Measurements from ENCODE around the gene UGT3A2. TPM values are rescaled to one million over a fixed set of nuclear protein-coding genes. Genes with fewer than 3 reads are reported as not detected.

The UGT3A2 gene
- total RNA-seq, 1 experiment from 2014 or later = 0.10 TPM

DNA sequence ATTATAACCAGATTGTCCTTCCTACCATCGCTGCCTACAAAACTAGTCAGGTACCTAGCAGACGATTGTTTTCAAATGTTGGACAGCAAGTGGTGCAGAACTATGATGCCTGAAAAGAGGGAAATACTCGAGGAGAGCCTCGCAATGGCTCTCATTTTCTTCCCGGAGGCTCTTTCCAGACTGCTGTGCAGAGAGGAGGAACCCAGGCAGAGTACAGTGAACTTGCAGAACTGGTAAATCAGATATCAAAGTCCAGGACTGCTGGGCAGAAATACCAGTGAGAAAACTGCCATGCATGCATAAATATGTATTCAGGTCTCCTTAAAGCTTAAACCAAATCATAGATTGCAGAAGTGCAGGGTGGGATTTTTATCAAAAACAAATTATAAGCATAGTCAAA, 49.1 kb downstream of the UGT3A2 start:
- no peak for ATAC-seq
- ChIA-PET CTCF (no interaction called here), POLR2A (no interaction called here)
- in situ Hi-C loops (cut with HindIII; ENCODE audit: low pct_unique_long_range_greater_than_20kb, low sequenced_read_pairs) = no loop called here
- TF ChIP-seq REST (IDR thresholded peaks at IDR 0.05; ENCODE audit: insufficient read depth in 1 of 2, low read depth in 2 of 2, low read length in 1 of 2) (no peak), SIN3A (IDR thresholded peaks at IDR 0.05; ENCODE audit: borderline replicate concordance, insufficient read depth, low read depth, low read length) (no peak), POLR2AphosphoS5 (IDR thresholded peaks at IDR 0.05; ENCODE audit: low read depth, low read length) (no peak), TCF7L2 (IDR thresholded peaks at IDR 0.05; ENCODE audit: low read depth, low read length) (no peak)
- TF ChIP-seq, protein P1, sequence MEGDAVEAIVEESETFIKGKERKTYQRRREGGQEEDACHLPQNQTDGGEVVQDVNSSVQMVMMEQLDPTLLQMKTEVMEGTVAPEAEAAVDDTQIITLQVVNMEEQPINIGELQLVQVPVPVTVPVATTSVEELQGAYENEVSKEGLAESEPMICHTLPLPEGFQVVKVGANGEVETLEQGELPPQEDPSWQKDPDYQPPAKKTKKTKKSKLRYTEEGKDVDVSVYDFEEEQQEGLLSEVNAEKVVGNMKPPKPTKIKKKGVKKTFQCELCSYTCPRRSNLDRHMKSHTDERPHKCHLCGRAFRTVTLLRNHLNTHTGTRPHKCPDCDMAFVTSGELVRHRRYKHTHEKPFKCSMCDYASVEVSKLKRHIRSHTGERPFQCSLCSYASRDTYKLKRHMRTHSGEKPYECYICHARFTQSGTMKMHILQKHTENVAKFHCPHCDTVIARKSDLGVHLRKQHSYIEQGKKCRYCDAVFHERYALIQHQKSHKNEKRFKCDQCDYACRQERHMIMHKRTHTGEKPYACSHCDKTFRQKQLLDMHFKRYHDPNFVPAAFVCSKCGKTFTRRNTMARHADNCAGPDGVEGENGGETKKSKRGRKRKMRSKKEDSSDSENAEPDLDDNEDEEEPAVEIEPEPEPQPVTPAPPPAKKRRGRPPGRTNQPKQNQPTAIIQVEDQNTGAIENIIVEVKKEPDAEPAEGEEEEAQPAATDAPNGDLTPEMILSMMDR (IDR thresholded peaks at IDR 0.05) = no peak
- no peaks in the 10 kb centered on the region for H3K27me3 ChIP-seq (ENCODE audit: control insufficient read depth, insufficient read depth, low read length)
- no TSS peak for BruUV-seq (replicated peaks)
- H3K27ac ChIP-seq (ENCODE audit: low read length) = no peak overlapping the region
- no peak overlapping the region for H3K4me3 ChIP-seq (ENCODE audit: low read depth in 2 of 2, low read length in 2 of 2)
- DNase-seq (ENCODE audit: low read depth, low spot score) = no peak
- H3K9me3 ChIP-seq (ENCODE audit: control insufficient read depth, insufficient read depth, low read depth, low read length) = no peaks in the 10 kb centered on the region
- no peaks in the 10 kb centered on the region for H3K4me1 ChIP-seq (ENCODE audit: control insufficient read depth, insufficient read depth, low read length)
- intact Hi-C loops (cut with micrococcal nuclease; ENCODE audit: unreplicated experiment) = no loop called here
- H3K36me3 ChIP-seq (ENCODE audit: control insufficient read depth, insufficient read depth, low read length) = no peaks in the 10 kb centered on the region

DNA sequence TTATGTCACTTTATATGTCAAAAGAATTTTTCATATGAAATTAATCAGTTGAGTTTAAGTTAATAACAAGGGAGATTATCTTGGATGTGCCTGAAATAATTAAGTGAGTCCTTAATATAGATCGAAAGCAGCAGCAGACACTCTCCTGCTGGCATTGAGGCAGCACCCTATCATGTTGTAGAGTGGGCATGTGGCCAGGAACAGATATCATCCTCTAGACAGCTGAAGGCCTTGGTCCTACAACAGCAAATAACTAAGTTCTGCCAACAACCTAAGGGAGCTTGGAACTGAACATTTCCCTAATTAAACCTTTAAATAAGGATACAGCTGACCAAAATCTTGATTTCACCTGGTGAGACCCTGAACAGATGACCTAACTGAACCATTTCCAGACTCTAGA, 49.7 kb downstream of the UGT3A2 start:
- Histone ChIP-seq H3K4me1 (ENCODE audit: control insufficient read depth, insufficient read depth, low read length) (no peaks in the 10 kb centered on the region), H3K27me3 (ENCODE audit: control insufficient read depth, insufficient read depth, low read length) (no peaks in the 10 kb centered on the region), H3K36me3 (ENCODE audit: control insufficient read depth, insufficient read depth, low read length) (no peaks in the 10 kb centered on the region), H3K27ac (ENCODE audit: low read length) (no peak overlapping the region), H3K4me3 (ENCODE audit: low read depth in 2 of 2, low read length in 2 of 2) (no peak overlapping the region), H3K9me3 (ENCODE audit: control insufficient read depth, insufficient read depth, low read depth, low read length) (no peaks in the 10 kb centered on the region)
- no TSS peak for BruUV-seq (replicated peaks)
- POLR2A ChIA-PET = no interaction called here
- ATAC-seq = no peak
- in situ Hi-C loops (cut with HindIII; ENCODE audit: low pct_unique_long_range_greater_than_20kb, low sequenced_read_pairs) (no loop called here), intact Hi-C loops (cut with micrococcal nuclease; ENCODE audit: unreplicated experiment) (no loop called here)
- no peak for DNase-seq (ENCODE audit: low read depth, low spot score)
- CTCF ChIA-PET = no interaction called here
- TF ChIP-seq POLR2AphosphoS5 (IDR thresholded peaks at IDR 0.05; ENCODE audit: low read depth, low read length) (no peak), REST (IDR thresholded peaks at IDR 0.05; ENCODE audit: insufficient read depth in 1 of 2, low read depth in 2 of 2, low read length in 1 of 2) (no peak), TCF7L2 (IDR thresholded peaks at IDR 0.05; ENCODE audit: low read depth, low read length) (no peak), SIN3A (IDR thresholded peaks at IDR 0.05; ENCODE audit: borderline replicate concordance, insufficient read depth, low read depth, low read length) (no peak)
- TF ChIP-seq, protein P1 (IDR thresholded peaks at IDR 0.05) = no peak

All from Panc1 (cell line).